ENCODE results near the gene PLS1.

DNA sequence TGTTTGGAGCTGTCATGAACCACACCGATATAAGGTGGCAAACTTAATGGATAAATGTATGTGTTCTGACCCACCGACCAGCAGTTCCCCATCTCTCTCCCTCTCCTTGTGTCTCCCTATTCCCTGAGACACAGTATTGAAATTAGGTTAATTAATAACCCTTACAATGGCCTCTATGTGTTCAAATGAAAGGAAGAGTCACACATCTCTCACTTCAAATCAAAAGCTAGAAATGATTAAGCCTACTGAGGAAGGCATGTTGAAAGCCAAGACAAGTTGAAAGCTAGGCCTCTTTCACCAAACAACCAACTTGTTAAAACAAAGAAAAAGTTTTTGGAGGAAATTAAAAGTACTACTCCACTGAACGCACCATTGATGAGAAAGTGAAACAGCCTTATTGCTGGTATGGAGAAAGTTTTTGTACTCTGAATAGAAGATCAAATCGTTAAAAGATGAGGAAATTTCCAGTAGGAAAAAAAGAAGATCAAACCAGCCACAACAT lies 32.6 kb upstream of the PLS1 start:
- TF ChIP-seq, protein P1, sequence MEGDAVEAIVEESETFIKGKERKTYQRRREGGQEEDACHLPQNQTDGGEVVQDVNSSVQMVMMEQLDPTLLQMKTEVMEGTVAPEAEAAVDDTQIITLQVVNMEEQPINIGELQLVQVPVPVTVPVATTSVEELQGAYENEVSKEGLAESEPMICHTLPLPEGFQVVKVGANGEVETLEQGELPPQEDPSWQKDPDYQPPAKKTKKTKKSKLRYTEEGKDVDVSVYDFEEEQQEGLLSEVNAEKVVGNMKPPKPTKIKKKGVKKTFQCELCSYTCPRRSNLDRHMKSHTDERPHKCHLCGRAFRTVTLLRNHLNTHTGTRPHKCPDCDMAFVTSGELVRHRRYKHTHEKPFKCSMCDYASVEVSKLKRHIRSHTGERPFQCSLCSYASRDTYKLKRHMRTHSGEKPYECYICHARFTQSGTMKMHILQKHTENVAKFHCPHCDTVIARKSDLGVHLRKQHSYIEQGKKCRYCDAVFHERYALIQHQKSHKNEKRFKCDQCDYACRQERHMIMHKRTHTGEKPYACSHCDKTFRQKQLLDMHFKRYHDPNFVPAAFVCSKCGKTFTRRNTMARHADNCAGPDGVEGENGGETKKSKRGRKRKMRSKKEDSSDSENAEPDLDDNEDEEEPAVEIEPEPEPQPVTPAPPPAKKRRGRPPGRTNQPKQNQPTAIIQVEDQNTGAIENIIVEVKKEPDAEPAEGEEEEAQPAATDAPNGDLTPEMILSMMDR (conservative IDR thresholded peaks at IDR 0.05; ENCODE audit: low read depth, low read length), result no peak
- no peak for TF ChIP-seq EZH2phosphoT487 (IDR thresholded peaks at IDR 0.05; ENCODE audit: borderline replicate concordance, low read length)
